Fibroblast of pulmonary artery (primary cell): ENCODE measurements around the gene GATA2.

Experiments
- DNase-seq: peaks from one replicate; pipeline ENCODE4 v3.0.0-alpha.2; 2010; ENCODE audit warnings: low read depth
- H3K4me3 ChIP-seq: replicated peaks from 2 replicates; pipeline ENCODE4 v1.5.1; 2011; ENCODE audit warnings: low read depth, mild to moderate bottlenecking, control low read depth, low read length, moderate library complexity
- CTCF ChIP-seq: IDR thresholded peaks from 2 replicates; pipeline ENCODE4 v1.5.1; 2011; ENCODE audit warnings: mild to moderate bottlenecking, control low read depth, low read length, inconsistent platforms; ENCODE audit errors: missing control alignments

Gene GATA2

DNA sequence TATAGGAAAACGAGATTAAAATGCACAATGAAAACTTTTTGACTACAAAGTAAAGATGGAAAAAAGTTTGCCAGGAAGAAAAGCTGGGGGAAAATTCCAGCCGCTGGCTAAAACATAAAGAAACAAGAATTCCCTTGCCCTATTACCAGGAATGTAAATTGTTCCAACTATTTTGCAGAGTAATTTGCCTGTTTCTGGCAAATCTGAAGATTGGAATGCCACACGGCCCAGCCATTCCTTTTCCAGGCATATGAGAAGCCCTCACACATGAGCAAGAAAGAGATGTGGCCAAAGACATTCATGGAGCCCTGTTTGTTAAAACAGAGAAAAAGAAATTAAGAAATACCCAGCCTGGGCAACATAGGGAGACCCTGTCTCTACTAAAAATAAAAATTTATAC lies 8.4 kb upstream of the GATA2 start:
- TF ChIP-seq CTCF: no peak
- no peak overlapping the region for H3K4me3 ChIP-seq
- DNase-seq: no peak

GRCh38 chr3:128500556-128500955 lies 7.6 kb upstream of the GATA2 start:
- DNase-seq: no peak
- no peak for TF ChIP-seq CTCF
- H3K4me3 ChIP-seq: no peak overlapping the region

DNA sequence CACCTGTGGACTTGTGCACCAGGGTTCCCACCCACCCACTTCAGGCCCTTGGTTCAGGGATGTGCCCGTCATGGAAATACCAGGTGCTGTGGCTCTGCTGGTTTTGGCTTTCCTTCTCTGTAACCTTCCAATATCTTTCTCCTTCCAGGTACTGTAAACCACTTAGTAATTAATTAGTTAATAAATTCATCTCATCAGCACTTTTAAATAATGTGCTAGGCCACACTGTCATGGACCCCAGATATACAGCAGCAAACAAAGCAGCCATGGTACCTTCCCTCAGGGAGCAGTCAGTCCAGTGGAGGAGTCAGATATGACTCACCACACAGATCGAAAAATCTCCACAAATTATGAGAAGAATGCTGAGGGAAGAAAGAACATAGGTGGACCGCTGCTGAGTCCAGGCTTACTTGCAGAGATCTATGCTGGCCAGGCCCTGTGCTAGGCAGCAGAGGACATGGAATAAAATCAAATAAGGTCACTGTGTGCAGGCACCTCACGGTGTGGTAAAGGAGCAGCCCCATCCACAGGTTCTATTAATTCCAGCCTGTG lies 6.8 kb upstream of the GATA2 start:
- H3K4me3 ChIP-seq: no peak overlapping the region
- peak; percentile 47 for DNase-seq
- TF ChIP-seq CTCF: no peak

DNA sequence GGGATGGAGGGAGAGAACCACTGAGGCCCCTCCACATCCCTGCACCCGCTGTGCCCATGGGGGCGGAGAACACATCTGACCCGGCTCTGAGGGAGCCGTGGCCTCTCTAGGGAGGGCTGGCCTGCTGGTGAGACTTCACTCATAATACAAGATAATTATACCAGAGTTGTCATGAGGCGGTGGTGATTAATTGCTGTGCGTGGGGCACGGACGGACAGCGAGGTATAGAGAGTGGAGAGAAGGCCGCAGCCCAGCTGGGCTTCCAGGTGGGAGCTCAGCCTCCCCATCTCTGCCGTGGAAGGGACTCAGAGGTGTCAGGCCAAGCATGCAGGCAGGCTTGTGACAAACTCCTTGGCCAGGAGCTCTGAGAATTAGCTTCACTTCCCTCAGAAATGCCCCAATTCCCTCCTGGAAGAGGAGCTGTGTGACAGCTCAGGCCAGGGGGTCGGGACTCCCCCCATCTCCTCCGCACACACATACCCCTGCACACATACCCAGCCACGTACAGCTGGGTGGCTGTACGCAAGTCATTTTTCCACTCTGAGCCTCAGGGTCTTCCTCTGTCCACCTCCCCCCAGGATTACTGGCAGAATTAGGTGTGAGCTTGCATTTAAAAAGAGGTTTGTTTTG lies 6.0 kb upstream of the GATA2 start:
- TF ChIP-seq CTCF: no peak
- no peak for DNase-seq
- H3K4me3 ChIP-seq: no peak overlapping the region

GRCh38 chr3:128498127-128498626 lies 5.2 kb upstream of the GATA2 start:
- DNase-seq: no peak
- TF ChIP-seq CTCF: no peak
- peak overlapping the region; percentile 56 for H3K4me3 ChIP-seq

GRCh38 chr3:128497305-128498126 lies 4.5 kb upstream of the GATA2 start:
- peak; percentile 38 for DNase-seq
- peak; percentile 51 for TF ChIP-seq CTCF

More at GRCh38 chr3:128497305-128498126, 4.5 kb upstream of the GATA2 start:
- peak overlapping the region; percentile 56 for H3K4me3 ChIP-seq
